GM12875 (cell line): ENCODE data around the gene KCNAB3.
"Not testable (repeated sequence)": the region's sequence is repeated elsewhere in the genome, so short reads cannot be mapped to it uniquely, and the experiment has no call there.

Experiments used
- H3K4me3 ChIP-seq: one replicate; pipeline ENCODE4 v1.5.1; 2011; ENCODE audit warnings: low read depth, low read length, control low read depth
- CTCF ChIP-seq: IDR thresholded peaks from 2 replicates; pipeline ENCODE4 v1.5.1; 2011; ENCODE audit warnings: low read depth, mild to moderate bottlenecking, control low read depth, inconsistent platforms, low read length, moderate library complexity, borderline replicate concordance; ENCODE audit not compliant: insufficient read depth

Gene KCNAB3

GRCh38 chr17:7969433-7969832 is 39.8 kb upstream of the KCNAB3 start:
- TF ChIP-seq CTCF = no peak
- no peak overlapping the region for H3K4me3 ChIP-seq

GRCh38 chr17:7967751-7968150 is 38.1 kb upstream of the KCNAB3 start:
- no peak overlapping the region for H3K4me3 ChIP-seq
- TF ChIP-seq CTCF = no peak

GRCh38 chr17:7961421-7961820 is 31.8 kb upstream of the KCNAB3 start:
- TF ChIP-seq CTCF = no peak
- H3K4me3 ChIP-seq = no peak overlapping the region

GRCh38 chr17:7959503-7960253 is 30.0 kb upstream of the KCNAB3 start:
- no peak overlapping the region for H3K4me3 ChIP-seq
- no peak for TF ChIP-seq CTCF

DNA sequence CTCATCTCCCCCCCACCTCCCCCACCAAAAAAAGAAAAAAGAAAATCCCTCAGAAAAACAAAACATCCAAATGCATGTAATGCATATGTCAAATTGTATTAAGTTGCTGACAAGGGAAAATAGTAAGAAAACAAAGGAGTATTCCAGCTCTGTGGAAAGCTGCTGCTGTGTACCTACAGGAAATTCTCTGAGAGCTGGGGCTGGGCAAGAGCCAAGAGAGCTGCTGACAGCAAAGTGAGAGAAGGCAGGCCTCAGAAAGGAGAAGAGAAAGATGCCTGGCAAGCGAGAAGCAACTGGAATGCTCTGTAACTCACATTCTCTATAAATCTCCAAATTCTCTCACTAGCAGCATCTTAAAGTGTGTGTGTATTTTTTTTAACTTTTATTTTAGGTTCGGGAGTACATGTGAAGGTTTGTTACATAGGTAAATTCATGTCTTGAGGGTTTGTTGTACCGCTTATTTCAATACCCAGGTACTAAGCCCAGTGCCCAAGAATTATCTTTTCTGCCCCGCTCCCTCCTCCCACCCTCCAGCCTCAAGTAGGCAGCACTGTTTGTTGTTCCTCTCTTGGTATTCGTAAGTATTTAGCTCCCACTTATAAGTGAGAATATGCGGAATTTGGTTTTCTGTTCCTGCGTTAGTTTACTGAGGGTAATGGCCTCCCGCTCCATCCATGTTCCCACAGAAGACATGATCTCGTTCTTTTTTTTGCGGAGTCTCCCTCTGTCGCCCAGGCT is 26.7 kb upstream of the KCNAB3 start:
- H3K4me3 ChIP-seq = no peak overlapping the region

DNA sequence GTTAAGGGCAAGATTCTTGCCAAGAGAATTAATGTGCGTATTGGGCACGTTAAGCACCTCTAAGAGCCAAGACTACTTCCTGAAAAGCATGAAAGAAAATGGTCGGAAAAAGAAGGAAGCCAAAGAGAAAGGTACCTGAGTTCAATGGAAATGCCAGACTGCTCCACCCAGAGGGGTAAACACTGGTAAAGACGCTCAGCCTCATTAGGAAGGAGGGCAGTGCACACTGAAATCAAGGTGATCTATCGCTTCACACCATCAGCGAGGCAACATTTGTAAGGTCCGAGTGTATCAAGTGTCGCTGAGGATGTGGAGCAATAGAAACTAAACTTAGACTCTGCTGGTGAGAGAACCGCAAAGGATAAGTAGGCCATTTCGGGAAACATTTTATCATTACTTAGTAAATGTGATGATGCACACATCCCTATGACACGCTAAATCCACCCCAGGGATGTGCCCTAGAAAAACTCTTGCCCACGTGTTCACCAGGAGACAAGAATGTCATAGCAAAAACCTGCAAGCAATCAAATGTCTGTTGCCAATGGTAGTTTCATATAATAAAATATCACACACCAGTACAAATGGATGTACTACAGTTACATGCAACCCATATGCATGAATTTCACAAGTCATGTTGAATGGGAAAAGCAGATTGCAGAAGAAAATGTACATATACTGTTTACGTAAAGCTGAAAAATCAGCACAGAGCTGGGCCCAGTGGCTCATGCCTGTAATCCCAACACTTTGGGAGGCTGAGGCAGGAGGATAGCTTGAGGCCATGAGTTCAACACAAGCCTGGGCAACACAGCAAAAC is 26.0 kb upstream of the KCNAB3 start:
- no peak overlapping the region for H3K4me3 ChIP-seq
- TF ChIP-seq CTCF = no peak

More for the DNA sequence above, 26.7 kb upstream of the KCNAB3 start:
- no peak for TF ChIP-seq CTCF

- not testable (repeated sequence) for H3K4me3 ChIP-seq
Observed at GRCh38 chr17:7953266-7953665, 23.6 kb upstream of the KCNAB3 start.
